Cerebellar nuclear complex (tissue), 1 donor: ENCODE data around the gene CARD14.

ENCODE experiments used
- DNase-seq, 2 experiments: peaks; one replicate each; lab custom pipeline; 2025; lab: John Stamatoyannopoulos, UW

Gene CARD14

DNA sequence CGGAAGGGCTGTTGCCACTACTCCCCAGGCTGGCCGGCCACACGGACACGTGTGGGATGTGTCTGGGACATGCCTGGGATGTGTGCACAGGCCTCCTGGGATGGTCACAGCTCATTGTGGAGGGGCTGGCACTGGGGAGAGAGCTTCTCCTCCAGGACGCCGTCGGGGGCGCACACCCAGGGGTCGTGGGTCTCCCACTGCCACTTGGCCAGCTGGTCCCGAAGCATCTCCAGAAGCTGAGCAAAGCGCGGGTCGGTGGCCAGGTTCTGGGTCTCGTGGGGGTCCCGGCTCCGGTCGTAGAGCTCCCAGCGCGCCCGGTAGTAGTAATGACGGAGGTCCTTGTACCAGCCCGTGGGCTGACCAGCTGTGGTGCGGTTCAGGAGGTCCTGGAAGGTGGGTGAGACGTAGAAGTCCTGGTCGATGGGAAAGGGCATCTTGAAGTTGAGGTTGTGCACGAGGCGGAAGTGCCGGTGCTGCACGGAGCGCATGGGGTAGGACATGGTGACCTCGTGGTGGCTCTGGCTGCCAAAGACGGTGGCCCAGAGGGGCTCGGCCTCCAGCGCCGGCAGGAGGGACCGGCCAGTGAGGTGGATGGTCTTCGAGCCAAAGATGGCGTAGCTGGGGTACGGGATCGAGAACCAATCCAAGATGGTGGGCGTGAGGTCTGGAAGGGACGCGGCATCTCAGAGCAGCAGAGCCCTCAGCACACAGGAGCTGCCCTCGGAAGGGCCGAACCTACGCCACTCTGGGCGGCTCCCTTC lies 40.7 kb downstream of the CARD14 start:
- DNase-seq: no peak

- DNase-seq: no peak
Measured at GRCh38 chr17:80212109-80212508, 42.3 kb downstream of the CARD14 start.

GRCh38 chr17:80212511-80212910 lies 42.7 kb downstream of the CARD14 start:
- no peak for DNase-seq

- no peak for DNase-seq
Measured at GRCh38 chr17:80212962-80213642, 43.3 kb downstream of the CARD14 start.

DNA sequence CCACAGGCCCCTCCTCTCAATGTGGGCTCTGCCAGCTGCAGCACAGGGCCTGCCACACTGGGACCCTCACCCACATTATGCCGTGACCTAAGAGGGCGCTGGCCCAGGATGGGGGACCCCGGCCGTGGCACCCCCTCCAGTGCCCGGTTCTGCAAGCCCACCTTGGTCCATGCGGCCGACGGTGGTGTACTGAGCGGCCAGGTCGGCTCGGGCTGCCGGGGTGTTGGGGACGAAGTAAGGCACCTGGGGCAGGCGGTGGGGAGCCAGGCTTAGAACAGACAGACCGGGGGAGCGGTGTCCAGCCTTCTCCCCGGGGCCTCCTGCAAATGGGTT lies 43.8 kb downstream of the CARD14 start:
- no peak for DNase-seq

GRCh38 chr17:80214012-80214877 lies 44.4 kb downstream of the CARD14 start:
- no peak for DNase-seq

DNA sequence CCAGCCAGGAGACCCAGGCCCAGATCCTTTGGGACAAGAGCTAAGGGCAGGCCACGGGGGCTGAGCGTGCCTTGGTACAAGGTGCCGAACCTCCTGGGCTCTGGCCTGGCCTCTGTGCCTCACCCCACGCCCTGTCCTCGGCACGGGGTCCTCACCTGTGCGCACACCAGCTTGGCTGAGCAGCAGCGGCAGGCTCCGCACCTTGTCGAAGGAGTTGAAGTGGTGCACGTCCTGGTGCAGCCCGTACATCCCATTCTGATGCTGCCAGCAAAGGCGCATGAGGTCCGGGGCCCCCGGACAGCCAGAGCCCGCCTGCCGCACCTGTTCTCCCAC lies 45.0 kb downstream of the CARD14 start:
- DNase-seq: no peak

- DNase-seq: no peak
Measured at GRCh38 chr17:80216473-80217456, 46.9 kb downstream of the CARD14 start.

GRCh38 chr17:80217703-80218362 lies 48.0 kb downstream of the CARD14 start:
- no peak for DNase-seq

DNA sequence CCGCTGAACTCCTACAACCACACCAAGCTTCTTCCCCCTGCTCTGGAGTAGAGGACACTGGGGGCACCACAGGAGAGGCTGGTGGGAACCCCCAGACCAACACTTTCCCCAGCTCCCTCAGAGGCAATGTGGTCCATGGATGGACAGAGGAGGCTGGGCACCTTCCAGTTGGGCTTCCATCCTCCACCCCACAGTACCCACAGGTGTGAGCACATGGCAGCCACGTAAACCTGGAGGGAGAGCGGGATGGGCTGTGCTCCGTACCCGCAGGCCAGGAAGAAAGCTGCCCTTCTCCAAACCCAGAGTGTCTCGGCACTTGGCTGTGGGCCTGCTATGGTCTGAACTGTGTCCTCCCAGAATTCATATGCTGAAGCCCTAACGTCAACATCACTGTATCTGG lies 48.6 kb downstream of the CARD14 start:
- no peak for DNase-seq

- no peak for DNase-seq
Measured at GRCh38 chr17:80219013-80219762, 49.4 kb downstream of the CARD14 start.

GRCh38 chr17:80219763-80220053 lies 49.9 kb downstream of the CARD14 start:
- DNase-seq: no peak

DNA sequence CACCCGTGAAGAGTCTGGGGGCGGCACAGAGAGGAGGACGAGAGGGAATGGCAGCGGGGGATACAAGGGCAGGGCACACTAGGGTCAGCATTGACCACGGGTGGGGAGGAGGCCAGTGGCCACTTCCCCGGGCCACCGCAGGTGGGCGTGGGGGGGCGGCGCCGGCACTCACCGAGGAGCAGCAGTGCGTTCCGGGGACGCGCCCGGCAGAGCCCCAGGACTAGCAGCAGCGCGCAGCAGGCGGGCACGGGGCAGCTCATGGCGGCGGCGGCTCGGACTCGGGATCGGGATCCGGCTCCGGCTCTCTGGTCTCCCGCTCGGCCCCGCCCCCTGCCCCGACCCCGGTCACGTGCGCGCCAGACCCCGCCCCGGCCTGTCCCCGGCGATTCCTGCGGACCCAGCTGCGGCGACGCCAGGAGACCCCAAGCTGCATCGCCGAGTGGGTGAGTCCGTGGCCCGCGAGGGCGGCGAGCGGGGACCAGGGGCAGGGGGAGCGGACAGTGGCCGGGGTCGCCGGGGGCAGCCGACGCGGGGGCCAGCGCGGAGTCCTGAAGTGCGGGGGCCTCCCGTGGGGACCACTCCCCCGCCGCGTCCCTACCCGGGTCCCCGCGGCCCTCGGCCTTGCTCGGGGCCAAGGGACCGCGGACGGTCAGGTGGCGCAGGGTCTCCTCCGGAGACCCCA lies 50.4 kb downstream of the CARD14 start, which contains the start of the genes SGSH and SLC26A11:
Gene SGSH, minus strand, starts transcription at position 280 of the 682 bp plus-strand sequence. Its CDS starts 20 bp downstream, at position 260.
Gene SLC26A11, plus strand, starts transcription at position 374 of the 682 bp plus-strand sequence. CDS start 1,134 bp downstream, outside the sequence.
- DNase-seq: no peak

DNA sequence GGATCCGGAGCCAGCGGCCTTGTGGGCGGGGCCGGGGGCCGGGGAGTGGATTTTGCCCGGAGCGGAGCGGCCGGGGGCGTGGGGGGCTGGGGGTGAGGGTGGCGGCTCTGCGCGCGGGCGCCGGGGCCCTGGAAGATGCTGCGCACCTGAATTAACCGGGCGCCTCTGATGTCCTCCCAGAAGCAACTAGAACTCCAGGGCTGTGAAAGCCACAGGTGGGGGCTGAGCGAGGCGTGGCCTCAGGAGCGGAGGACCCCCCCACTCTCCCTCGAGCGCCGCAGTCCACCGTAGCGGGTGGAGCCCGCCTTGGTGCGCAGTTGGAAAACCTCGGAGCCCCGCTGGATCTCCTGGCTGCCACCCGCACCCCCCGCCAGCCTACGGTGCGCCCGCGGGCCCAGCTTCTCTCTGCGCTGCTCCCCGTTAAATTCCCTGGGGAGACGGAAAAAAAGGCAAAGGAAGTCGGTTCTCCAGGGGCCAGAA lies 50.9 kb downstream of the CARD14 start:
- no peak for DNase-seq

DNA sequence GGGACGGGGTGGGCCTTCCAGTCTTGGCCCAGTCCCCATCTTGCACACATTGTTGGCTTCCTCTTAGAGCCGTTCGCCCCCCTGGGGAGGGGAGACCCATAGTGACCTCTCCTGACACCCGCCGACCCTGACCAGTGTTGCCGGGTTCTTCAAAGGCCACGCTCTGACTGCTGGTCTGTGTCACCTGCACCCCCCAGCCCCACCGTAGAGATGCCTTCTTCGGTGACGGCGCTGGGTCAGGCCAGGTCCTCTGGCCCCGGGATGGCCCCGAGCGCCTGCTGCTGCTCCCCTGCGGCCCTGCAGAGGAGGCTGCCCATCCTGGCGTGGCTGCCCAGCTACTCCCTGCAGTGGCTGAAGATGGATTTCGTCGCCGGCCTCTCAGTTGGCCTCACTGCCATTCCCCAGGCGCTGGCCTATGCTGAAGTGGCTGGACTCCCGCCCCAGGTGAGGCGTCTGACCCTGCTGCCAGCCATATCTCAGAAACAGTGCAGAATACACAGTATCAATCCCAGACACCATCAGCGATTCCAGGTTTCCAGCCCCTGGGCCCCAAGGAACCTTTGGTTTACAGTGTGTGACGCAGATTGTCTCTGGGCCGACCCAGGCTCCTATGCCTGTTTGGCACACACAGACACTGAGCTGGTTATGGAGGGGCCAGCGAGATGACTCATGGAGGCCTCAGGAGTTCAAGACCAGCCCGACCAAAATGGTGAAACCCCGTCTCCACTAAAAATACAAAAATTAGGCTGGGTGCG lies 51.7 kb downstream of the CARD14 start:
- DNase-seq: no peak

GRCh38 chr17:80222376-80223141 lies 52.7 kb downstream of the CARD14 start:
- DNase-seq: no peak

DNA sequence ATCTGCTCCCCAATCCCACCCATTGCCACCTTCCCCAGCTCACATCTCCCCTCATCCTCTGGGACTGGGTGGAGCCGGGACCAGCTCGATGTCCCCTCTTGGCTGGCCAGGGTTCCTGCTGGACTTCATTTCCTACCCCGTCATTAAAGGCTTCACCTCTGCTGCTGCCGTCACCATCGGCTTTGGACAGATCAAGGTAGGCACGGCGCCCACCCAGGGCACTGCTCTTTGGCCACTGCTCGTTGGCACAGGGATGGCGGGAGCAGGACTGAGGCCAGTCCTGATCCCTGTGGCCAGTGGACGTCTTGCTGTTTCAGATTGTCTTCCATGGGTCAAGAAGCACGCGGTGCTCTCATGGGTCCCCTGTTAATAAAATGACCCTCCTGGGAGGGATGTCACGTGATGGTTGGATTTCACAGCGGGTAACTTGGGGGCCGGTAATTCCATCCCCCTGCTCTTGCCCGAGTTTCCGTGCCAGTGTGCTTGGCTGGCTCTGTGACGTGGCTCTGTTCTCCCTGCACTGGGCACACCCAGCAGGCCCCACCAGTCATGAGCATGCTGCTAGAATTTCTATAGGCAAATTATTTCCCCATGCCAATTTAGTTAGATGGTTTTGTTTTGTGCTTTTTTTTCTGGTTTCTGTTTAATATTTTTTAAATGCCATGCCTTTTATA lies 53.4 kb downstream of the CARD14 start:
- DNase-seq: no peak
